Measurements from ENCODE around the gene GRK5. TPM values are rescaled to one million over a fixed set of nuclear protein-coding genes. Genes with fewer than 3 reads are reported as not detected.

Gene GRK5
- total RNA-seq, 1 donor from 2014 or later, result 43.2 TPM

- H3K9me3 Mint-ChIP-seq (ENCODE audit: unreplicated experiment), result no peaks in the 10 kb centered on the region
- no peaks in the 10 kb centered on the region for H3K27me3 Mint-ChIP-seq (ENCODE audit: unreplicated experiment)
- TF ChIP-seq, protein P1, sequence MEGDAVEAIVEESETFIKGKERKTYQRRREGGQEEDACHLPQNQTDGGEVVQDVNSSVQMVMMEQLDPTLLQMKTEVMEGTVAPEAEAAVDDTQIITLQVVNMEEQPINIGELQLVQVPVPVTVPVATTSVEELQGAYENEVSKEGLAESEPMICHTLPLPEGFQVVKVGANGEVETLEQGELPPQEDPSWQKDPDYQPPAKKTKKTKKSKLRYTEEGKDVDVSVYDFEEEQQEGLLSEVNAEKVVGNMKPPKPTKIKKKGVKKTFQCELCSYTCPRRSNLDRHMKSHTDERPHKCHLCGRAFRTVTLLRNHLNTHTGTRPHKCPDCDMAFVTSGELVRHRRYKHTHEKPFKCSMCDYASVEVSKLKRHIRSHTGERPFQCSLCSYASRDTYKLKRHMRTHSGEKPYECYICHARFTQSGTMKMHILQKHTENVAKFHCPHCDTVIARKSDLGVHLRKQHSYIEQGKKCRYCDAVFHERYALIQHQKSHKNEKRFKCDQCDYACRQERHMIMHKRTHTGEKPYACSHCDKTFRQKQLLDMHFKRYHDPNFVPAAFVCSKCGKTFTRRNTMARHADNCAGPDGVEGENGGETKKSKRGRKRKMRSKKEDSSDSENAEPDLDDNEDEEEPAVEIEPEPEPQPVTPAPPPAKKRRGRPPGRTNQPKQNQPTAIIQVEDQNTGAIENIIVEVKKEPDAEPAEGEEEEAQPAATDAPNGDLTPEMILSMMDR (IDR thresholded peaks at IDR 0.05), result no peak
- no peak for DNase-seq (ENCODE audit: extremely low spot score, unreplicated experiment)
- peaks cover 4% of the 10 kb centered on the region for H3K36me3 Mint-ChIP-seq (ENCODE audit: unreplicated experiment)
- peaks cover 48% of the 10 kb centered on the region for H3K4me1 Mint-ChIP-seq (ENCODE audit: unreplicated experiment)
- H3K27ac Mint-ChIP-seq (ENCODE audit: unreplicated experiment), result no peak overlapping the region
- no peak overlapping the region for H3K4me3 Mint-ChIP-seq (ENCODE audit: unreplicated experiment)
These were observed 76.4 kb downstream of the GRK5 start for GRCh38 chr10:119283818-119284217.

GRCh38 chr10:119284679-119285096 lies 77.3 kb downstream of the GRK5 start:
- Mint-ChIP-seq H3K27me3 (ENCODE audit: unreplicated experiment) (no peaks in the 10 kb centered on the region), H3K27ac (ENCODE audit: unreplicated experiment) (peak overlapping the region; percentile 82), H3K9me3 (ENCODE audit: unreplicated experiment) (no peaks in the 10 kb centered on the region), H3K36me3 (ENCODE audit: unreplicated experiment) (peaks cover 4% of the 10 kb centered on the region), H3K4me3 (ENCODE audit: unreplicated experiment) (peak overlapping the region; percentile 11), H3K4me1 (ENCODE audit: unreplicated experiment) (peaks cover 57% of the 10 kb centered on the region)
- DNase-seq (ENCODE audit: extremely low spot score, unreplicated experiment), result no peak
- TF ChIP-seq, protein P1 (IDR thresholded peaks at IDR 0.05), result no peak

- peaks cover 66% of the 10 kb centered on the region for H3K4me1 Mint-ChIP-seq (ENCODE audit: unreplicated experiment)
- no peak for DNase-seq (ENCODE audit: extremely low spot score, unreplicated experiment)
- TF ChIP-seq, protein P1 (IDR thresholded peaks at IDR 0.05), result no peak
These were observed 78.3 kb downstream of the GRK5 start for GRCh38 chr10:119285495-119286267.

DNA sequence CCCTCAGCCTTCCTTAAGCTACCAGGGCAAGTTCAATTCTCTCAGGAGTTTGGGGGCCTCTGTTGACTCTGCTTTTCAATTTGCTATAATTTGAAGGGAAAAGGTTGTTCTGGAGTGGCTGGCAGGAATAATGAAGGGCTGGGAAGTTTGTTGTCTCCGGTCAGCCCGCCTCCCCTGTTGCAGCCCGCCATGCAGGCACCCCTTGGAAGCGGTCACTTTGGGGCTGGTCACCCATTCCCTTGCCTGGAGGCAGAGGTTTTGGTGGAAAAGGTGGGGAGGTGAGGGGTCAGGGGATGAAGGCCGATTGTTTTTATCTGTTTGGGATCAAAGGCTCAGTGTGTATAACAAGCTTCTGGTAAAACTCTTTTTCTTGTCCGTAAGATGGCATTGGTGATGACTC lies 79.1 kb downstream of the GRK5 start:
- DNase-seq (ENCODE audit: extremely low spot score, unreplicated experiment), result no peak
- Mint-ChIP-seq H3K27me3 (ENCODE audit: unreplicated experiment) (no peaks in the 10 kb centered on the region), H3K4me1 (ENCODE audit: unreplicated experiment) (peaks cover 67% of the 10 kb centered on the region), H3K9me3 (ENCODE audit: unreplicated experiment) (no peaks in the 10 kb centered on the region), H3K36me3 (ENCODE audit: unreplicated experiment) (peaks cover 6% of the 10 kb centered on the region), H3K4me3 (ENCODE audit: unreplicated experiment) (no peak overlapping the region), H3K27ac (ENCODE audit: unreplicated experiment) (peak overlapping the region; percentile 82)
- TF ChIP-seq, protein P1 (IDR thresholded peaks at IDR 0.05), result no peak

More at GRCh38 chr10:119285495-119286267, 78.3 kb downstream of the GRK5 start:
- Mint-ChIP-seq H3K9me3 (ENCODE audit: unreplicated experiment) (no peaks in the 10 kb centered on the region), H3K4me3 (ENCODE audit: unreplicated experiment) (peak overlapping the region; percentile 46), H3K36me3 (ENCODE audit: unreplicated experiment) (peaks cover 9% of the 10 kb centered on the region), H3K27ac (ENCODE audit: unreplicated experiment) (peak overlapping the region; percentile 82), H3K27me3 (ENCODE audit: unreplicated experiment) (no peaks in the 10 kb centered on the region)

DNA sequence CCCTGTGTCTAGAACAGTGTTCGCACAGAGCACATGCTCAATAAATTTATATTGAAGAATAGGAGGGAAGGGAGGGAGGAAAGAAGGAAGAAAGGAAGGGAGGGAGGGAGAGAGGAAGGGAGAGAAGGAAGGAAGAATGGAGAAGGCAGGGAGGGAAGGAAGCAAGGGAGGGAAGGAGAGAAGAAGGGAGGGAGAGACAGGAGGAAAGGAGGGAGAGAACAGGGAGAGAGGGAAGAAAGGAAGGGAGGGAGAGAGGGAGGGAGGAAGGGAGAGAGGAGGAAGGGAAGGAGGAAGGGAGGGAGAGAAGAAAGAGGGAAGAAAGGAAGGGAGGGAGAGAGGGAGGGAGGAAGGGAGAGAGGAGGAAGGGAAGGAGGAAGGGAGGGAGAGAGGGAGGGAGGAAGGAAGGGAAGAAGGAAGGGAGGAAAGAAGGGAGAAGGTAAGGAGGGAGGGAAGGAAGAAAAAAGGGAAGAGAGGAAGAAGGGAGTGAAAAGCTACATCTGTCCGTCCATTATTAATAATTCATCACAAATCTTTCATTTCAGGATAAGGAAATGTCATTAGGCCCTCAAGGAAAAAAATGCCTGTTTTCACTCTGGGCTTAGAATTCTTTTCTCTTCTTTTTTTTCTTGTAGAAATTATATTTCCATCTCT lies 79.7 kb downstream of the GRK5 start:
- no peak overlapping the region for H3K4me3 Mint-ChIP-seq (ENCODE audit: unreplicated experiment)
- H3K9me3 Mint-ChIP-seq (ENCODE audit: unreplicated experiment), result no peaks in the 10 kb centered on the region
- peaks cover 6% of the 10 kb centered on the region for H3K36me3 Mint-ChIP-seq (ENCODE audit: unreplicated experiment)
- TF ChIP-seq, protein P1 (IDR thresholded peaks at IDR 0.05), result no peak
- peaks cover 61% of the 10 kb centered on the region for H3K4me1 Mint-ChIP-seq (ENCODE audit: unreplicated experiment)
- DNase-seq (ENCODE audit: extremely low spot score, unreplicated experiment), result no peak
- H3K27me3 Mint-ChIP-seq (ENCODE audit: unreplicated experiment), result no peaks in the 10 kb centered on the region
- H3K27ac Mint-ChIP-seq (ENCODE audit: unreplicated experiment), result no peak overlapping the region
